Central memory CD8-positive, alpha-beta T cell (primary cell): Measurements from ENCODE around the gene TSC2.

Experiments used
- ATAC-seq: fragments of 150-1000 bp; cut with Tn5 transposase; replicated peaks from 2 replicates; pipeline ENCODE4 v1.10.0; 2022; ENCODE audit warnings: mild to moderate bottlenecking, moderate FRiP score, moderate number of reproducible peaks; ENCODE audit not compliant: poor library complexity, severe bottlenecking; ENCODE audit errors: extremely low read depth
- DNase-seq, 2 donors: peaks; one replicate each; pipeline ENCODE4 v3.0.0; 2021; ENCODE audit warnings: low spot score in 2 of 2
- H3K27ac Mint-ChIP-seq: one replicate; pipeline ENCODE4 v1.8.0; 2022; ENCODE audit warnings: low read depth, mild to moderate bottlenecking, moderate library complexity, mixed read lengths
- H3K27me3 Mint-ChIP-seq: one replicate; pipeline ENCODE4 v1.8.0; 2022; ENCODE audit warnings: mixed read lengths
- H3K36me3 Mint-ChIP-seq: one replicate; pipeline ENCODE4 v1.8.0; 2022; ENCODE audit warnings: mild to moderate bottlenecking, moderate library complexity, mixed read lengths; ENCODE audit not compliant: insufficient read depth
- H3K4me1 Mint-ChIP-seq: one replicate; pipeline ENCODE4 v1.8.0; 2022; ENCODE audit warnings: mixed read lengths
- H3K4me3 Mint-ChIP-seq: one replicate; pipeline ENCODE4 v1.8.0; 2022; ENCODE audit warnings: mild to moderate bottlenecking, moderate library complexity, mixed read lengths
- H3K9me3 Mint-ChIP-seq: one replicate; pipeline ENCODE4 v1.8.0; 2022; ENCODE audit warnings: mixed read lengths

TSC2 gene

DNA sequence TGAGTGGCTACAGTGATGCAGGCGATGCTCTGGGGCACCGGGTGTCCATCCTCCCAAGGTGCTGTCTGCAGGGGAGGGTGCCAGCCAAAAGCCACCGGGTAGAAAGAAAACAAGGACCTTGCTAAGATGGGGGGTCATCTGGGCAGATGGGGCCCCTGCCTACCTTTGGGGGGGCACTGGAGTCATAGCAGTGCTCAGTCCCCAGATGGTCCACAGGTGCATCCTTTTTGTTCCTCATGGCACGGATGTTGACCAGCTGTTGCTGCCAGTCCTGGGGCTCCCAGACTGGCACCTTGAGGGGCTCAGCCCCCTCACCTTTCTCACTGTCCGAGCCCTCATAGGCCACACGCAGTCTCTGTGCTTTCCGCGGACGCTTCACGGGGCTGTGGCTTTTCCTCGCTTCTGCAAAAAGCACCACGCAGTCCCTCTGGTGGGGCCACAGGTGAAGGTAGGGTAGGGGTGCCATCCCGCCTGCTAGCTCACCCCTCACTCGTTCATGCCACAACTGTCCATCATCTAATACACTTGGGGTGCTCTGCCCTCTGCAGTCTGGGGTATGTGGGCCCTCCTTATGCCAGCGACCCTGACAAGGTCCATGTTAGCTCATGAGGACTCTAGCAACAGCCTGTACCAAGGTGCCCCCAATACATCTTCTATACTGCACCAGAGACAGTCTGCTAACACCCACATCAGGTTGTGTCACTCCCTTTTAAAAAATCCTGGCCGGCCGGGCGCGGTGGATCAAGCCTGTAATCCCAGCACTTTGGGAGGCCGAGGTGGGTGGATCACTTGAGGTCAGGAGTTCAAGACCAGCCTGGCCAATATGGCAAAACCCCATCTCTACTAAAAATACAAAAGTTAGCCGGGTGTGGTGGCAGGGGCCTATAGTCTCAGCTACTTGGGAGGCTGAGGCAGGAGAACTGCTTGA lies 1.6 kb upstream of the TSC2 start:
- H3K4me3 Mint-ChIP-seq = peak overlapping the region; percentile 88
- no peak for DNase-seq
- H3K27me3 Mint-ChIP-seq = no peaks in the 10 kb centered on the region
- no peak overlapping the region for H3K27ac Mint-ChIP-seq
- H3K9me3 Mint-ChIP-seq = no peaks in the 10 kb centered on the region
- peaks cover 22% of the 10 kb centered on the region for H3K4me1 Mint-ChIP-seq
- no peak for ATAC-seq
- peaks cover 9% of the 10 kb centered on the region for H3K36me3 Mint-ChIP-seq

DNA sequence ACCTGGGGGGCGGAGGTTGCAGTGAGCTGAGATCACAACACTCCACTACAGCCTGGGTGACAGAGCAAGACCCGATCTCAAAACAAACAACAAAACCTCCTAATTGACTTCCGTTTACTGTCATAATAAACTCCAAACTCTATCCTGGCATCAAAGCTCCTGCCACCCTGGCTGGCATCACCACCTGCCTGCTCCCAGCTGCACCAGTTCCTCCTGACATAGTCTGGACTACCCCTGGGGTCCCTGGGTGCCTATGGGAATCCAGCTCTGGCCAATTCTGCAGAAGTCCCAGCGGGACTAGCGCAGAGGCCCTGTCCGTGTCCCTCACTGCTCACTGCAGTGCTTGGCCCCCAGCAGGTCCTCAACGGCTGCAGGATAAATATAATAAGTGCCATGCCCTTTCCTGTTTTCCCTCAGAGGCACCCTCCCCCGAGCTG lies 874 bp upstream of the TSC2 start:
- no peak for ATAC-seq
- H3K9me3 Mint-ChIP-seq = no peaks in the 10 kb centered on the region
- no peaks in the 10 kb centered on the region for H3K27me3 Mint-ChIP-seq
- H3K4me3 Mint-ChIP-seq = peak overlapping the region; percentile 88
- no peak for DNase-seq
- H3K36me3 Mint-ChIP-seq = peaks cover 14% of the 10 kb centered on the region
- H3K4me1 Mint-ChIP-seq = peaks cover 22% of the 10 kb centered on the region
- no peak overlapping the region for H3K27ac Mint-ChIP-seq

DNA sequence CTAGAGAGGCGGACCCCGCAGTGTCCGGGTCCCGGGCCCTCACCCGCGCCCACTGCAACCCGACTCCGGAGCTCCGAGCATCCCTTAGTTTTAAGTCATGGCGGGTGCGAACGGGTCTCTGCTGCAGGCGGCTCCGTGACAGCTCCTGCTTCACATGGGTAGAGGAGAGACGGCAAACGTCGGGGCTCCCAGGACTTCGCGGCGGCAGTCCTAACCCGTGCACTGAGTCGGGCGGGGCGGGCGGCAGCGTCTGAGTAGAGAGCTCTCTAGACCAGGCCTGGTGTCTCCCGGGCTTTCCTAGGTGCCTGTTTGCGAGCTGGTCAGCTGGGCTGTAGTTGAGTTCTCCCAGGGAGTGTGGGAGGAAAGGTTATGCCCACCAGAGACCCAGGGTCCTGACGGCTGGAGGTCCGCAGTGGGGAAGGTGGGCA lies 345 bp downstream of the TSC2 start:
- peak overlapping the region; percentile 88 for H3K4me3 Mint-ChIP-seq
- no peaks in the 10 kb centered on the region for H3K9me3 Mint-ChIP-seq
- peak overlapping the region; percentile 77 for H3K27ac Mint-ChIP-seq
- peaks cover 27% of the 10 kb centered on the region for H3K4me1 Mint-ChIP-seq
- H3K36me3 Mint-ChIP-seq = peaks cover 16% of the 10 kb centered on the region
- ATAC-seq (peak; percentile 33), DNase-seq (no peak)
- no peaks in the 10 kb centered on the region for H3K27me3 Mint-ChIP-seq

DNA sequence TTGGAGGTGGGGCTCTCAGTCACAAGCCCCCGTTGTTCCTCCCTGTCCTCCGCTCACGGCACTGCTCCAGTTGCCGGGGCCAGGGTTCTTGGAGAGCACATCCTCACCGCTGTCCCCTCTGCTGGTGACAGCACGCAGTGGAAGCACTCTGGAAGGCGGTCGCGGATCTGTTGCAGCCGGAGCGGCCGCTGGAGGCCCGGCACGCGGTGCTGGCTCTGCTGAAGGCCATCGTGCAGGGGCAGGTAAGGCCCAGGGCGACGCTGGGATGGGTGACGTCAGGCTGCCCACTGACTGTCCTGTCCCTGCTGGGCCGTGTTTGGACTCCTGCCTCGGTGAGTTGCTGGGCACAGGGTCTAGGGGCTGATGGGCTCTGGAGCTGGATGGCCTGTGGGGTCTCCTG lies 5.4 kb downstream of the TSC2 start:
- Mint-ChIP-seq H3K27ac (no peak overlapping the region), H3K36me3 (peaks cover 30% of the 10 kb centered on the region), H3K4me3 (no peak overlapping the region), H3K27me3 (no peaks in the 10 kb centered on the region), H3K4me1 (peaks cover 11% of the 10 kb centered on the region), H3K9me3 (no peaks in the 10 kb centered on the region)
- DNase-seq (no peak), ATAC-seq (no peak)

DNA sequence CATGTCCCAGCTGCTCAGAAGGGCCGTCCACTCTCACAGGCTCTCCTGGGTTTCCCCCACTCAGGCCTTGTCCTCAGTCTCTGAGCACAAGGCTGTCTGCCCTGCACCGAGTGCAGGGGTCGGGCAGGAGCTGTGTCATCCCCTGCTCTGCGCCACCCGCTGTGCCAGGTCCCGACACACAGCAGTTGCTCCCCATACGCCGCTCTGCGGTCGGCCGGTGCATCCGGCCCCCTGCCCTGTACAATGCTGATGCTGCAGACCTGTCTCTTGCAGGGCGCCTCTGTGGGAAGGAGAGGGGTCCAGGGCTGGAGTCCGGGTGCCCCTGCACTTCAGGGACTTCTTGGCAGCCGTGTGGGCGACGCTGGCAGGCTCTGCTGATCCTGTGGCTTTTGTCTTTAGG lies 6.1 kb downstream of the TSC2 start:
- H3K9me3 Mint-ChIP-seq = no peaks in the 10 kb centered on the region
- H3K27me3 Mint-ChIP-seq = no peaks in the 10 kb centered on the region
- no peak overlapping the region for H3K27ac Mint-ChIP-seq
- no peak overlapping the region for H3K4me3 Mint-ChIP-seq
- H3K36me3 Mint-ChIP-seq = peaks cover 30% of the 10 kb centered on the region
- DNase-seq (no peak), ATAC-seq (no peak)
- peaks cover 5% of the 10 kb centered on the region for H3K4me1 Mint-ChIP-seq

DNA sequence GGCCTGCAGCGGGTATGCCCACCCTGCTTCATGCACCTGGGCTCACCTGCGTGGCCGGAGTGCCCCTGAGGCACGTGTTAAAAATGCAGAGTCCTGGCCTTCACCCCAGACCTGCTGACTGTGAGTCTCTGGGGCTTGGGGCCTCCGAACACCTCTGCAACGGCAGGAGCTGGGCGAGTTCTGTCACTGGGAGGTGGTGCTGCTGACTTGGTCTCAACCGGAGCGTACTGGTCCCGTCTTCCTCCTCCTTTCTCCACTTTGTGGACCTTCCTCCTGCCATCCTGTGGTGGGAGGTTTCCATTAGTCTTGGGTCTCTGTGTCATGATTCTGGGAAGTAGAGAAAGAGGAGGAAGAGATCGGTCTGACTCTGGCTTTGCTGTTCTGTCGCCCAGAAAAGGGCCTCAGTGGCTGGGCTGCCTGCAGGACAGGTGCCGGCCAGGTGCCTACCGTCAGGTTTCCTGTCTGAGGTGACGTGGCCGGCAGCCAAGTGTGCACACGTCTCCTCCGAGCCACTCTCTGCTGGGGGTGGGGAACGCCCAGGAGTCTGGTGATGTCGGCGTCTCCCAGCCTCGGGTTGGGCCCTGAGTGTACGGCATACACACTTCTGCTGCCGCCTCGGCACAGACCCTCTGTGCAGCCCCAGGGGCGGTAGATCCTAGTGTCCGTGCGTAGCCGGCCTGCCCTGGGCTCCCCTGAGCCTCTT lies 6.9 kb downstream of the TSC2 start:
- H3K36me3 Mint-ChIP-seq = peaks cover 28% of the 10 kb centered on the region
- no peak overlapping the region for H3K27ac Mint-ChIP-seq
- no peak overlapping the region for H3K4me3 Mint-ChIP-seq
- H3K9me3 Mint-ChIP-seq = no peaks in the 10 kb centered on the region
- ATAC-seq (no peak), DNase-seq (no peak)
- H3K27me3 Mint-ChIP-seq = no peaks in the 10 kb centered on the region
- peaks cover 5% of the 10 kb centered on the region for H3K4me1 Mint-ChIP-seq

DNA sequence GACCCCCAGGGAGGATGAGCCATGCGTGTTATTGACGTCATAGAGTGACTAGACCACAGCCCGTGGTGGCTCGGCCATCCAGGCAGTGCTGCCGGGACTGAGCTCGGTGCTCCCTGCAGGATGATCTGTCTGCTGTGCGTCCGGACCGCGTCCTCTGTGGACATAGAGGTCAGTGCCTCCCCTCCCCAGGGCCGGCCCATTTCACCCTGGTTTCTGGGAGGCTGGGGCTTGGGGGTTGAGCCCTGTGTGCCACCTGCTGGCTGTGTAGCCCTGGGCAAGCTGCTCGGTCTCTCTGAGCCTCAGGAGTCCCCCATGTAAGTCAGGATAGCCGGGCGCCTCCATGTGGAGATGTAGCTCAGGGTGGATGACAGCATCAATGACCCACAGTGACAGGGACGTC lies 8.3 kb downstream of the TSC2 start:
- H3K27me3 Mint-ChIP-seq = no peaks in the 10 kb centered on the region
- H3K9me3 Mint-ChIP-seq = no peaks in the 10 kb centered on the region
- no peak overlapping the region for H3K27ac Mint-ChIP-seq
- H3K4me1 Mint-ChIP-seq = peaks cover 5% of the 10 kb centered on the region
- ATAC-seq (no peak), DNase-seq (no peak)
- H3K36me3 Mint-ChIP-seq = peaks cover 27% of the 10 kb centered on the region
- H3K4me3 Mint-ChIP-seq = no peak overlapping the region

DNA sequence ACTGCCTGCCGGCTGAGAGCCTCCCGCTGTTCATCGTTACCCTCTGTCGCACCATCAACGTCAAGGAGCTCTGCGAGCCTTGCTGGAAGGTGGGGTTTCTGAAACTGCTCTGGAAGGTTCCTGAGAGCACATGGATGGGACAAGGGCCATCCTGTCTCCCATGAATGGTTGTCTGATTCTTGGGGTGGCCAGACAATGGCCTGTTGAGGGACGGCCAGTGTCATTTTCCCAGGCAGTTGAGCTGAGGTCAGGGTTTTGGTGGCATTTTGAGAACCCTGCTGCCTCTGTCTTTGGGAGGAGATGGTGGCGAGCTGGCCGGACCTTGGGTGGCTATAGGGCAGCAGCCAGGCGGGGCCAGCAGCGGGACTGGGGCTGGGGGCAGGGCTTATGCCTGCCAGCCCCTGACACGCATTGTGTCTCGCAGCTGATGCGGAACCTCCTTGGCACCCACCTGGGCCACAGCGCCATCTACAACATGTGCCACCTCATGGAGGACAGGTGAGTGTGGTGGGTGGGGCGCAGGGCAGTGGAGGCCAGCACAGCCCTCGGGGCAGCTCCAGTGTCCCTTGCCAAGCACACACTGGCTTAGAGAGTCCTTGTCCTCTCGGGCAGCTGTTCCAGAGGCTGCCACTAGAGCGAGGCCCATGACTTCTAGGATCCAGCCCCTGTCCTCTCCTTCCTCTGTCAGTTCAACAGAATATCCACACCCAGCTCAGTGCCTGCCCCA lies 9.1 kb downstream of the TSC2 start:
- peaks cover 21% of the 10 kb centered on the region for H3K36me3 Mint-ChIP-seq
- no peak overlapping the region for H3K4me3 Mint-ChIP-seq
- H3K27ac Mint-ChIP-seq = no peak overlapping the region
- H3K4me1 Mint-ChIP-seq = peaks cover 5% of the 10 kb centered on the region
- H3K27me3 Mint-ChIP-seq = no peaks in the 10 kb centered on the region
- DNase-seq = no peak
- no peaks in the 10 kb centered on the region for H3K9me3 Mint-ChIP-seq
- ATAC-seq = no peak

DNA sequence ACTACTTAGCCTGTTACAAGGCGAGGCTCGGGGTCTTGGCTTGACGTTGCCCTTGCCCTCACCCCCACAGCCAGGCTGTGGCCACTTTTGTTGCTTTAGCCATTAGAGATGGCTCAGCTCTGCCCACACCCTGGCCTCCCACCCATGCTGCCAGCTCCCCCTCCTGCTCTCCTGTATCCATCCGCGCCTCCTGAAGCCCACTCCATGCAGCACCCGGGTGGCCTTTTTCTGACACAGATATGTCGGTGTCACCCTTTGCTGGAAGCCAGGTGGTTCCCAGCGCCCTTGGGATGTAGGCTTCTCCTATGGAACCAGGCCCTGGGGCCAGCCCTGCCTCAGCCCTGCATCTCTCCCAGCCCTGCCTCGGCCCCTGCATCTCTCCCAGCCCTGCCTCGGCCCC lies 9.7 kb downstream of the TSC2 start:
- no peaks in the 10 kb centered on the region for H3K9me3 Mint-ChIP-seq

DNA sequence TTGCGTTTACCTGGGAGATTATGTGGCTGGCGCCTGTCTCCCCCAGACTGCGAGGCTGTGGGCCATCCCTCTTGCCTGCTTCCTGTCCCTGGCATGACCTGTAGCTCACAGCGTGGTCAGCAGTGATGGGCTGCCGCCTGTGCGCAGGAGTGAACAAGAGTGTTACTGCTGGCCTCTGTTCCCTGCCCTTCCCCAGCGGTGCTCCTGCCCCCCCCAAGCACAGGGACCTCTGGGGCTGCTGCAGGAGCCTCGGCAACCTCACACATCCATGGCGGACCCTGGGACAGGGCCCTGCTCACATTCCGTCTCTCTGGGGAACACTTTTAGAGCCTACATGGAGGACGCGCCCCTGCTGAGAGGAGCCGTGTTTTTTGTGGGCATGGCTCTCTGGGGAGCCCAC lies 10.6 kb downstream of the TSC2 start:
- no peak overlapping the region for H3K4me3 Mint-ChIP-seq
- DNase-seq = no peak
- no peak for ATAC-seq
- H3K27me3 Mint-ChIP-seq = no peaks in the 10 kb centered on the region
- H3K9me3 Mint-ChIP-seq = no peaks in the 10 kb centered on the region
- H3K27ac Mint-ChIP-seq = no peak overlapping the region
- no peaks in the 10 kb centered on the region for H3K4me1 Mint-ChIP-seq
- peaks cover 19% of the 10 kb centered on the region for H3K36me3 Mint-ChIP-seq

More for the DNA sequence above, 9.7 kb downstream of the TSC2 start:
- peaks cover 19% of the 10 kb centered on the region for H3K36me3 Mint-ChIP-seq
- H3K4me1 Mint-ChIP-seq = peaks cover 3% of the 10 kb centered on the region
- no peak for DNase-seq
- no peak overlapping the region for H3K27ac Mint-ChIP-seq
- no peaks in the 10 kb centered on the region for H3K27me3 Mint-ChIP-seq
- no peak for ATAC-seq
- no peak overlapping the region for H3K4me3 Mint-ChIP-seq

DNA sequence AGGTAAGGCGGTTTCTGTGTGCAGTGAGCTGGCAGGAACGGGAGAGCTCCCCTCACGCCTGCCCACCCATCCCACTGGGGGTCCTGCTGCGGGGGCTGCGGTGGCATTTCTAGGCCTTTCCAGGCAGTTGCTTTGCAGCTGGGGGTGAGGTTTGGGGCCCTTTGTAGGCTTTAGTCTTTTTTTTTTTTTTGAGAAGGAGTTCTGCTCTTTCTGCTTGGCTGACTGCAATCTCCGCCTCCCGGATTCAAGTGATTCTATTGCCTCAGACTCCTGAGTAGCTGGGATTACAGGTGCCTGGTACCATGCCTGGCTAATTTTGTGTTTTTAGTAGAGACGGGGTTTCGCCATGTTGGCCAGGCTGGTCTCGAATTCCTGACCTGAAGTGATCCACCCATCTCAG lies 11.1 kb downstream of the TSC2 start:
- no peak for DNase-seq
- Mint-ChIP-seq H3K4me3 (no peak overlapping the region), H3K4me1 (no peaks in the 10 kb centered on the region), H3K36me3 (peaks cover 18% of the 10 kb centered on the region), H3K27ac (no peak overlapping the region), H3K27me3 (no peaks in the 10 kb centered on the region), H3K9me3 (no peaks in the 10 kb centered on the region)
- no peak for ATAC-seq

DNA sequence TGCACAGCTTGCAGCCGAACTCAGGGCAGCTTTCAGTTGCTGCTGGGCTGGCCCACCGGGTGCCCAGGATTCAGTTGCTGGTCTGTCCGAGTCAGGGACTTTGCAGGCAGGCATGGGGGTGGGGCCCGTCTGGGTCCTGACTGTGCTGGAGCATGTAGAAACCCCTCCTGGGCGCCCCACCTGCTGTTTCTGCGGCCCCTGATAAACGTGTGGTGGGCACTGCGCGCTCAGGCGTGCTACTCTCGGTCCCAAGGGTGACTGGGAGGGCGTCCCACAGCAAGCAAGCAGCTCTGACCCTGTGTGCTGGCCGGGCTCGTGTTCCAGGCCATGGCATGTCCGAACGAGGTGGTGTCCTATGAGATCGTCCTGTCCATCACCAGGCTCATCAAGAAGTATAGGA lies 12.6 kb downstream of the TSC2 start:
- H3K27me3 Mint-ChIP-seq = no peaks in the 10 kb centered on the region

More for the DNA sequence above, 12.6 kb downstream of the TSC2 start:
- ATAC-seq (no peak), DNase-seq (no peak)
- Mint-ChIP-seq H3K4me1 (no peaks in the 10 kb centered on the region), H3K36me3 (peaks cover 16% of the 10 kb centered on the region), H3K9me3 (no peaks in the 10 kb centered on the region), H3K27ac (no peak overlapping the region), H3K4me3 (no peak overlapping the region)
